Colonic mucosa (tissue), 4 donors: Measurements from ENCODE around the gene MKNK1. TPM values are rescaled to one million over a fixed set of nuclear protein-coding genes. Genes with fewer than 3 reads are reported as not detected.

Experiments
- DNase-seq: peaks from one replicate; pipeline ENCODE4 v3.0.0-alpha.2; 2020
- H3K27ac ChIP-seq: fragments of 200-600 bp; one replicate; pipeline ENCODE4 v1.8.0; 2021
- H3K27me3 ChIP-seq: fragments of 200-600 bp; one replicate; pipeline ENCODE4 v1.8.0; 2021
- H3K36me3 ChIP-seq: fragments of 200-600 bp; one replicate; pipeline ENCODE4 v1.8.0; 2021
- H3K4me1 ChIP-seq: fragments of 200-600 bp; one replicate; pipeline ENCODE4 v1.8.0; 2021; ENCODE audit warnings: mild to moderate bottlenecking
- H3K4me3 ChIP-seq: fragments of 200-600 bp; one replicate; pipeline ENCODE4 v1.8.0; 2021
- H3K9ac ChIP-seq, 2 donors: one replicate each; pipeline ENCODE4 v1.7.0; 2013; ENCODE audit warnings: control low read depth in 2 of 2, low read depth in 2 of 2, low read length in 2 of 2
- H3K9me3 ChIP-seq: fragments of 200-600 bp; one replicate; pipeline ENCODE4 v1.8.0; 2021
- CTCF ChIP-seq: fragments of 200-600 bp; IDR thresholded peaks from one replicate; pipeline ENCODE4 v1.8.0; 2022; ENCODE audit warnings: antibody characterized with exemption, mild to moderate bottlenecking
- intact Hi-C: fragments of 100-400 bp; cut with DNase I; formaldehyde crosslinking; loops from one replicate; pipeline ENCODE4 v1.14.1; 2022
- total RNA-seq, 2 donors: library from RNA; stranded (reverse); fragmentation: NEBNext Ultra II Directional in 1 of 2; extraction: Animal tissue kit (Norgen Biotek cat#: 25700) in 1 of 2; gene quantifications; one replicate each; pipeline ENCODE4 v1.2.1, GENCODE V29; 2021
- donor health status: healthy.
- donor health status: DM: no; HTN: no; CAD: no.
- donor health status: DM: no; HTN: no; CAD: no.

Gene MKNK1
- total RNA-seq, 2 donors from 2014 or later, result 27.0 to 36.8 TPM

- no peak for DNase-seq
- H3K4me3 ChIP-seq, result no peak overlapping the region
These were observed 60.1 kb downstream of the MKNK1 start for GRCh38 chr1:46543761-46544560.

GRCh38 chr1:46543382-46543760 lies 60.7 kb downstream of the MKNK1 start:
- Histone ChIP-seq H3K36me3 (no peaks in the 10 kb centered on the region), H3K27me3 (peaks cover 10% of the 10 kb centered on the region), H3K9me3 (no peaks in the 10 kb centered on the region), H3K27ac (no peak overlapping the region), H3K4me3 (no peak overlapping the region), H3K9ac (no peak overlapping the region), H3K4me1 (no peaks in the 10 kb centered on the region)
- no peak for DNase-seq
- no peak for TF ChIP-seq CTCF
- intact Hi-C loops, result no loop called here

More at GRCh38 chr1:46543761-46544560, 60.1 kb downstream of the MKNK1 start:
- Histone ChIP-seq H3K4me1 (no peaks in the 10 kb centered on the region), H3K9me3 (no peaks in the 10 kb centered on the region), H3K27me3 (peaks cover 10% of the 10 kb centered on the region), H3K9ac (no peak overlapping the region), H3K36me3 (no peaks in the 10 kb centered on the region), H3K27ac (no peak overlapping the region)
- TF ChIP-seq CTCF, result no peak
- intact Hi-C loops, result no loop called here

- no peak overlapping the region for H3K9ac ChIP-seq
- no peaks in the 10 kb centered on the region for H3K36me3 ChIP-seq
- H3K4me1 ChIP-seq, result no peaks in the 10 kb centered on the region
- H3K4me3 ChIP-seq, result no peak overlapping the region
- TF ChIP-seq CTCF, result no peak
- H3K27me3 ChIP-seq, result peaks cover 10% of the 10 kb centered on the region
- H3K9me3 ChIP-seq, result no peaks in the 10 kb centered on the region
- intact Hi-C loops, result no loop called here
- H3K27ac ChIP-seq, result no peak overlapping the region
- no peak for DNase-seq
These were observed 64.1 kb downstream of the MKNK1 start for GRCh38 chr1:46539972-46540371.

- TF ChIP-seq CTCF, result no peak
- intact Hi-C loops, result no loop called here
- H3K4me3 ChIP-seq, result no peak overlapping the region
- no peaks in the 10 kb centered on the region for H3K4me1 ChIP-seq
- no peak for DNase-seq
- H3K27me3 ChIP-seq, result peaks cover 4% of the 10 kb centered on the region
- H3K36me3 ChIP-seq, result no peaks in the 10 kb centered on the region
- H3K27ac ChIP-seq, result no peak overlapping the region
- no peak overlapping the region for H3K9ac ChIP-seq
- no peaks in the 10 kb centered on the region for H3K9me3 ChIP-seq
These were observed 65.9 kb downstream of the MKNK1 start for GRCh38 chr1:46538147-46538546.

- H3K4me1 ChIP-seq, result no peaks in the 10 kb centered on the region
- H3K4me3 ChIP-seq, result no peak overlapping the region
- H3K27me3 ChIP-seq, result peaks cover 4% of the 10 kb centered on the region
- no peak for DNase-seq
- intact Hi-C loops, result no loop called here
- no peak for TF ChIP-seq CTCF
- no peaks in the 10 kb centered on the region for H3K9me3 ChIP-seq
- H3K36me3 ChIP-seq, result no peaks in the 10 kb centered on the region
- H3K9ac ChIP-seq, result no peak overlapping the region
- no peak overlapping the region for H3K27ac ChIP-seq
These were observed 66.4 kb downstream of the MKNK1 start for GRCh38 chr1:46537651-46538050.
